Measurements from ENCODE around the gene PACSIN1.

DNA sequence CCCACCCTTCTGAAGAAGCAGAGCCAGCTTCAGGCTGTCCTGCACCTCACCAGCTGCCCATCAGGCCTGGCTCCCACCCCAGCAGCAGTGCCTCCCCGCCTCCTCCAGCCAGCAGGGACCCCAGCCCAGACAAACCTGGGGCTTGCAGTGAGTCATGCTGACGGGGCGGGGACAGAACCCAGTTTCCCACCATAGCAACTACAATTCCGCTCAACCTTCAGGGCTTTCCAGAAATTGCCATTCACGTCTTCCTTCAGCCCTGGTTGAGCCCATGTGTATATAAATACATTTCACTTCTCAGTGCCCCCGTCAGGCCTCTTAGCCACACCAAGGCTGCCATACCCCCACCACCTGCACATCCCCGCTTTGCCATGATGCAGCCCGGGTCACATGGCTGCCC lies 85.8 kb downstream of the PACSIN1 start:
- TF ChIP-seq CTCF (IDR thresholded peaks at IDR 0.05; ENCODE audit: insufficient read depth, low read length, poor library complexity, severe bottlenecking) (no peak), EZH2phosphoT487 (conservative IDR thresholded peaks at IDR 0.05; ENCODE audit: low read length) (no peak)

All from SU-DHL-6 (cell line).